Activated CD8-positive, alpha-beta memory T cell treated with anti-CD3 and anti-CD28 coated beads, Interleukin-2, amount 50 U/mL, for 24 hours (primary cell): ENCODE measurements around the gene ENPP6.
A peak's percentile ranks its signal among the peaks of the same experiment; 100 is the strongest.

Source experiments
- DNase-seq: peaks from one replicate; pipeline ENCODE4 v3.0.0-alpha.2; 2020; ENCODE audit errors: extremely low read depth

The ENPP6 gene

GRCh38 chr4:184104419-184105101, 113.1 kb downstream of the ENPP6 start:
- no peak for DNase-seq

DNA sequence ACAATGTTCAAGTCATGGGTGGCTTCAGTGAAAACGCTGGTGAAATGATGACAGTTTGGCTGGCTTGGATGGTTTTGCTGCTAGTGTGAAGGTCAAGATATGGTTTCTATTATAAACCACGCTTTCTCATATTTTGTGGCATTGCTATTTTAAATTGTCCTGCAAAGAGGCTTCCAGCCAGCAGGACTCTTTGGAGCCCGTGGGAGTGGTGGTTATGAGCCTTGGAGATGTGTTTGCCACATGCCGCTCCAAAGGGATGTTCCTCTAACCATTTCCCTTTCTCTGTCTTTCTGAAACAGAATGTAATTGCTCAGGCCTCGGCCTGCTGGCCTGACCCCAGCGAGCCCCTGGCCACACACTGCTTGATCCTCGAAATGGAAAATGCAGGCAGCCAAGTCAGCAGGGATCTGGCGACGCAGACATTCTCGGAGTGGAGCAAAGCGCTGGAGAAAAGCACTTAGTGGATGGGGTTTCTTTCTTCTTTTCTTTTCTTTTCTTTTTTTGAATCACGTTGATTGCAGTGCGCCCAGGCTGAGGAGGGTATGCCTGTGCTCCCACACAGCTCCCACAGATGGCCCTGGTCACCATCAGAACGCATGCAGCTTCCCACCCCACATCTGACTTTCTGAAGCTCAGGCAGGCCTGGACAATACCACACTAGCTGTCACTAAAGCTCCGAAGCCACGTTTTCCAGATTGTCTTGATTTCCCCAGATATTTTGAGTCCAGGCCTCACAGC, 114.0 kb downstream of the ENPP6 start:
- DNase-seq: no peak

GRCh38 chr4:184102927-184103326, 114.7 kb downstream of the ENPP6 start:
- no peak for DNase-seq

DNA sequence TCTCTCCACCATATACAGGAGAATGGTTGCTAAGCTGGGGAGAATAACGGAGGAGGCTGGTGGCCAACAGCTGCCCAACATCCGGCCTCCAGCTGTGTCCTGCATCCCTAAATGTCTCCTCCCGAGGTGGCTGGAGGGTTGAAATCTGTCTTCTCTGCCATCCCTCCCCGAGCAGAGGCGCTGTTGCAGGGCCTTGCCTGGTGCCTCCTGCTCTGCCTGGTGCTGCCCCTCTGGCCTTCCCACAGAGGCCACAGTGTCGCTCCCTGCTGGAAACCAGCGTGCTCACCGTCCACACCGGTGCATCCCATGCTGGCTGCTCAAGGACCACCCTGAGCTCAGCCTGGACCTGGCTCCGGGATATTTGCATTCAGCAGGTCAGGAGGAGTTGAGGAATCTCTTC, 115.2 kb downstream of the ENPP6 start:
- no peak for DNase-seq

- no peak for DNase-seq
Measured at GRCh38 chr4:184101711-184102110, 116.0 kb downstream of the ENPP6 start.

DNA sequence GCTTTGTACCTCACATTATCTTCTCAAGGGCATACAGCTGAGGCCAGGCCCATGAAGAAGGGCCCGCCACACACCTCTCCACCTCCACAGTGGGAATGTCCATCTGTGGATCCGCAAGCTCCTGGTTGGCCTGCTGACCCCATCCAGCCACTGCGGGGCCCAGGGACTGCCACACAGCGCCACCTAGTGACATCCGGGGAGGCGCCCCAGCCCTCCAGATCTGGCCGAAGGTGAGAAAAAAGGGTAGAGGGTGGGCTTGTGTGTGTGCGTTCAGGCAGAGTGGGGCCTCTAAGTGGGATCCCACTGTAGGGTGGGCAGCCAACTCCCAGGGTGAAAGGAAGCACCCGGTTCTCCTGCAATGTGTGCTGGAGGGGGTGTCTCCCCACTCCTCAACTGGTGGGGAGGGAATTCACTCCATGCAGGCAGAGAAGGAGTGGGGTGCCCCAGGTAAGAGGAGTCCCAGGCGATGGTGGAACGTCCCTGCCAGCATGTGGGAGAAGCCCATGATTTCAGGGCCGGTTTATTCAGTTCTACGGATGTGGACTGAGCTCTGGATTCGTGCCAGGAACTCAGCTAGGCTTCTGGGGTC, 117.3 kb downstream of the ENPP6 start:
- DNase-seq: peak; percentile 2

DNA sequence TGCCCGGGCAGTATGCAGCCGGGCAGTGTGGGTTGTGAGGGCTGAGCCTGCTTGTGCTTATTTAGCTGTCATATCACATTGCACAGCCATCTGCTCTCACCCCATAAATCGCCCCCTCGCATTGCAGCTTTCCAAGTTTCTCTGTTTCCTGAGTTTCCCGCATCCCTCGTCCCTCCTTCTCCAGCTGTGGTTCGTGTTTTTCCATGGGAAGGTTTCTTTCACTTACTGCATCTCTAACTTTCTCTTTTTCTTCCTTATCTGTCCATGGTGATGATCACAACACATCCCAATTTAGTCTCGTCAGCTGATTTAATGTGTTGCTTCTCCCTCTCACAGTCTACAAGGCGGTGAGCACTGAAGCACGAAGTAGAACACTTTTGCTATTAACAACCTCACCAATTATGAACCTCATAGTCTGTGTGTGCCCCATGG, 118.1 kb downstream of the ENPP6 start:
- no peak for DNase-seq

DNA sequence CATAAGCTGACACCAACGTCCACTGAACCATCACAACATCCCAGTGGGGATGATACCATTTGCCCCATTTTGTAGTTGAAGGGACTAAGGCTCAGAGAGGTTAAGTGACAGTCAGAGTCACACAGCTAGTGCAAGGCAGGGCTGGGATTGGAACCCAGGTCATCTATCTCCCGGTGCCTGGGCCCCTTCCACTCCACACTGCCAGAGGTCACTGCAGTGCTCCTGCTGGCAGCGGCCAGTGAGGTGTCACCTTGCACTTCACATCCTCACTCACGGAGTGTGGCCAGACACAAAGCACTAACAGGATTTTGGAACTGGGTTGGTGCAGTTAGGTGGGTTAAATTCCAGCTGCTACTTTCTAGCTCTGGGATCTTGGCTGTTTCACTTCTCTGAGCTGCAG, 118.7 kb downstream of the ENPP6 start:
- DNase-seq: no peak

GRCh38 chr4:184097815-184098214, 119.9 kb downstream of the ENPP6 start:
- DNase-seq: no peak

GRCh38 chr4:184097241-184097605, 120.5 kb downstream of the ENPP6 start:
- no peak for DNase-seq

DNA sequence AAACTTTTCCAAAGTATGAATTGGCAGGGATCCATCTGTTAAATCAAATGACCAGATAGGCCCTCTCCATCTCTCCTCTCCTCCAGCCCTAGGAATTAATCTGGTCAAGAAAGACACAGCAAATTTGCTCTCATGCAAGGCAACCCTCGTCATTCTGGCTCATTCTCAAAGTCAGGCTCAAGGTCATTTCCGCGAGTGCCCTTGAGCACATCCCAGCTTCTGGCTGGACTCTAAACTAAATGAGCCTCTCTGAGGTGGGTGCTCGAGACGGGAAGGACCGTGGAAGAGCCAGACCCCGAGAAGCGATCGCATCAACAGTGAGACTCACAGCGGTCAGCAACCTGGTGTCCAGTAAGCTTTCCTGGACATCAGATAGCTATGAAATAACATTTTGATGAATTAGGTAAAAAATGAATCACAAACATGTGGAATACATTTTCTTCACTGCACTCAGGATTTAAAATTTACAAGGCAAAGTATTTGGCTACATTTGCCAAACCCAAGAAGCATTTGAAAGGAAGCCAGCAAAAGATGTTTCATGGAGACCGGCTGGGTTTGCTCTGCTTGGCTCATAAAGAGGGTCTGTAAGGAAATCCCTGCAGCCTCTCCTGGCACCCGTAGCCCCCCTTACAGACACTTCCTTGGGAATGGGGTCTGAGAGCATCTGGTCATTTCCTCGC, 121.0 kb downstream of the ENPP6 start:
- DNase-seq: no peak

DNA sequence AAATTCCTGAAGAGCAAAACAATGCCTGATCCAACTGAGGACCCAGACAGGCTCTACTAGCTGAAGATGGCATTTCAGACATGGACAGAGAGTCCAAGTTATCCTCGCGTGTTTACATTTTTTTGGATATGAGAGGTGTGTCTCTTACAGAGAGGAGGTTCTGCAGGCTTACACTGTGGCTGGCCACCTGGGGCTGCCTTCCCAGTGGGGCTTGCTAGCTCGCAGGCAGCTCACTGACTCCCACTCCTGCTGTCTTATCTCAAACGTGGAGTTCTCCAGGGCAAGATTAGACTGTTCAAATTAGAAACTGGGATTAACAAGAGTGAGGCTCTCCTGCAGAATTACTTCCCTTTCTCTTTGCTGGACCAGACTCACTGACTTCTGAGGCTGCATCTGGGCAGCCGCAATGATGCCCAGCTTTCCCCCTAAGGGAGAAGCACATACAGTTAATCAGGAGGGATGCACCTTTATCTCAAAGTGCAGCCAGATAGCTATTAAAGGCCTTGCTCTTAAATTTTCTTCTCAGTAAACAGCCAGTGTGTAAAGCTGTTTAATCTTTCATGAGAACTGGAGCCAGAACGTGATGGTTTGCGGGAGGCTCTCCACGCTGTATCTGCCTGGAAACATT, 123.0 kb downstream of the ENPP6 start:
- no peak for DNase-seq

- DNase-seq: no peak
Measured at GRCh38 chr4:184091986-184092385, 125.7 kb downstream of the ENPP6 start.

DNA sequence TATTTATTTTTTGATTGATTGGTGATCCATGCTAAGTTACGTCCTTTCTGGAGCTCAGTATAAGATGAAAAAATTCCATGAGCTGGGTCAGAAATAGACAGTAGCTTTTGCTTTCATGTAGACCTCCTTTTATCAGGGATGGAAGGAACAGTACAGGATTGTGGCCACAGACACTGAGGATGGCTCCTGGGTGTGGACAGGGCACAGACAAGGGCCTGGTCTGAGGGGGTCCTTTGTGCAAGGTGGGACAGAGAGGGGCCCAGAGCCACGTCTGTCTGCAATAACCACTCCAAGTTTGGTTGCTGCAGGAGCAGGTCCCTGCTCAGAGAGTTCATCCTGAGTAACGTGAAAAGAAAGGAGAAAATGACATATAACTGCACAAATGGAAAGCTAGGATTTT, 127.1 kb downstream of the ENPP6 start:
- no peak for DNase-seq

DNA sequence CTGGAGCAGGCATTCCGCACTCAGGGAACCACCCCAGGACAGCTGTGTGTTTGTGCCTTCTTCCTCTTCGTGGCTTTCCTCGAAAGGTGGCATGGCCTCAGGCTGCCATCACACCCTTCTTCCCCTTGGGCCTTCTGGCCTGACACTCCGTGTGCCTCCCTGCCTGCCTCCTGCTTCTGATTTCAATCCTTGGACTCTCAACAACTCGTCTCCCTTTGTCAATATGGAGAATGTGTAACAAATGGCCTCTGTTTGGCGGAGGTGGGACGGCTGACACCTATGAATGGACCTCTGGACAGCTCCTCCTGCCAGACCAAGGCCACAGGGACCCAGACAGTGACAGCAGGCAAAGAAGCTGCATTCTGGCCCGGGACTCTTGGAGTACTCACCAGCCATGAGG, 137.0 kb downstream of the ENPP6 start:
- no peak for DNase-seq

- DNase-seq: no peak
Measured at GRCh38 chr4:184074677-184075388, 142.8 kb downstream of the ENPP6 start.

DNA sequence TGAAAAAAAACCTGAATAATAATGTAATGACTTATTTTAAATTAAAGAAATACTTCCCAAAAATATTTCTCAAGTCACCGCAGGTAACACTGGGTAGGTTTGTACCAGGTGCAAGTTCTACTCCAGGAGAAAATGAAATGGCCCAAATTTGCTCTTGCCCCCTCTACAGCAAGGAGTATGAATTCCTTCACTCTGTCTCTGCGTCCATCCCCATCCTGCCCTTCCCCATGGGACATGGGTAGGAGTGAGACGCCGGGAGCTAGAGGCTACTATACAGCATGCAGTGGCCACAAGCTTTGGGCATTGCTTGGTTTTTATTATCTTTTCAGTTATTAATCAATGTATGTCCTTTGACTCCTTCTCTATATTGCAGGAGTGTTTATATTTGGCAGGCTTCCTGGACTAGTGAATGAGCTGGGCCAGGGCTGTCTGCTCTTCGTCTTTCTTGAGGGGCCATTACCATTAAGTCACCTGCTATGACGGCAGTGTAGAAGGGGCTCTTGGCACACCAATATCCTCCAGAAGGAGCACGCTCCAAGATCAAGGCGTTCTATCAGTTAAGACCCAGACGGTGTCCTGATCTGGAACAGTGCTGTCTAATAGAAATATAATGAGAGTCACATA, 149.6 kb downstream of the ENPP6 start:
- DNase-seq: no peak

DNA sequence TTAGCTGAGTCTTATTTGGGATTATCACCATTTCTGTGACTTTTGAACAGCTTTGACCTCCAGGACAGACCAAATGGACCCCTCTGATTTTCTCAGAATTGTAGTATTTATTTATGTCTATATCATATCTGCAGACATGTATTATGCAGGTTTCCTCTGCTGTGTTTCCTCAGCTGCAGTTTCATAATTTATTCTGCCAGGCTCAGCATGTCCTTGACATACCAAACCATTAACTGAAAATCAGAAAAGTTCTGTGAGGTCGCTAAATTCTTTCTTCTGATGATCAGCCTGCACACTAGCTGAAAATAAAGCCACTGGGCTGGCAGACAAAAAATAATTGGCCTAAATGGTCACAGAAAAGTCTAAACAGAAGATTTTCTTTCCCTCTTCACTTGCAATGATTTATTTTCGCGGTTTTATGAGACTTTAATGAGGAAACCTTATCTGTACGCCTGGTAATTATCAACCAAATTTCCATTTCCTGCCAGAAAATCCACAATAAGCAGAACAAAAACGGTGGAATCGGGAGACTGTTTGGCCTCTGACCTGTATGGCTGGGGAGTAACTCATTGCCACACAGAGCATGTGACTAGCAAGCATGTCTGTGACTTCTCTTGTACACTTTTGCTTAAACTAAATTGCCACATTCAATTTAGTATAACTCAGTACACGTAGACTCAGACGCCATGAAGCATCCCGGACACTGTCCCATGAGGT, 150.9 kb downstream of the ENPP6 start:
- no peak for DNase-seq

DNA sequence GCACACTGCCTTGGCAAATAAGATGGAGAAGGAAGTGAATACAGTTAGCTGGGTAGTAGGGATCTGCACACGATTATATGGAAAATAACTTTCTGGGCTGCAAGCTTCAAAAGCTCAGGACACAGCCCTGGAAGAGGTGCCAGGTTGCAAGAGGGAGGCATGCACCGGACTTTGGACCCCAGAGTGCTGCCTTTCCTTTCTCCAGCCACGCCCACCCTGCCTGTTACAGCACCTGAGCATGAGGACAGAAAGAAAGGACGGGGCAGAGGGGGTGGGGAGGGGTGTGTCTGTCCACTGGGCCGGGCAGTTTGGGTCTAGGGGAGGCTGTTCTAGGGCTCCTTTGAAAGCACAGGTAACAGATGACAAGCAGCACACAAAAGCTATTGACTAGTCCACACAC, 152.8 kb downstream of the ENPP6 start:
- no peak for DNase-seq

- DNase-seq: no peak
Measured at GRCh38 chr4:184062769-184063168, 154.9 kb downstream of the ENPP6 start.
